Adipose tissue (tissue), 3 donors: Measurements from ENCODE around the gene OAF. TPM values are rescaled to one million over a fixed set of nuclear protein-coding genes. Genes with fewer than 3 reads are reported as not detected.
A peak's percentile ranks its signal among the peaks of the same experiment; 100 is the strongest.

Experiments used
- H3K27ac ChIP-seq: one replicate; pipeline ENCODE4 v1.5.1; 2013; ENCODE audit warnings: low read depth, low read length
- WGBS, 3 donors: extraction: QIAGEN DNeasy Blood & Tissue Kit; methylation state at CpG; one replicate each; pipeline ENCODE4 v1.1.7; 2013; 5-methylcytosine and 5-hydroxymethylcytosine counted together
- polyA plus RNA-seq, 3 donors: library from polyadenylated mRNA; stranded (reverse); fragments of 200-250 nt; gene quantifications; one replicate each; pipeline ENCODE4 v1.2.3, GENCODE V29; 2013
- donor health status: healthy with polysubstance abuse.
- donor health status: Bipolar disorder and iron deficiency.
- donor health status: healthy.

Gene OAF
- polyA plus RNA-seq, 3 donors = 37.0 to 110 (median 49.4) TPM

GRCh38 chr11:120216426-120217102, 5.7 kb downstream of the OAF start:
- 78 to 82% (median 82%) methylated on average over 8 of the region's 8 CpGs for WGBS, 3 donors
- no peak overlapping the region for H3K27ac ChIP-seq

GRCh38 chr11:120217526-120217925, 6.7 kb downstream of the OAF start:
- H3K27ac ChIP-seq = no peak overlapping the region
- 79 to 90% (median 84%) methylated on average over 12 of the region's 12 CpGs for WGBS, 3 donors

GRCh38 chr11:120217941-120218694, 7.3 kb downstream of the OAF start:
- WGBS, 3 donors = 51 to 72% (median 54%) methylated on average over 11 to 12 of the region's 12 CpGs
- H3K27ac ChIP-seq = no peak overlapping the region

- H3K27ac ChIP-seq = no peak overlapping the region
Observed at GRCh38 chr11:120218695-120219033, 7.8 kb downstream of the OAF start.

GRCh38 chr11:120219232-120219937, 8.6 kb downstream of the OAF start:
- no peak overlapping the region for H3K27ac ChIP-seq
- WGBS, 3 donors = 55 to 70% (median 68%) methylated on average over 13 of the region's 13 CpGs

More at GRCh38 chr11:120218695-120219033, 7.8 kb downstream of the OAF start:
- 59 to 69% (median 68%) methylated on average over 10 of the region's 10 CpGs for WGBS, 3 donors

GRCh38 chr11:120219938-120220746, 9.3 kb downstream of the OAF start:
- no peak overlapping the region for H3K27ac ChIP-seq
- WGBS, 3 donors = 50 to 68% (median 68%) methylated on average over 7 to 9 of the region's 9 CpGs

GRCh38 chr11:120220747-120221037, 9.9 kb downstream of the OAF start:
- H3K27ac ChIP-seq = no peak overlapping the region
- WGBS, 3 donors = 35 to 91% (median 90%) methylated on average over 4 of the region's 4 CpGs

GRCh38 chr11:120221115-120221752, 10.4 kb downstream of the OAF start:
- H3K27ac ChIP-seq = no peak overlapping the region
- WGBS, 3 donors = 62 to 82% (median 65%) methylated on average over 1 of the region's 1 CpG

GRCh38 chr11:120222916-120223315, 12.1 kb downstream of the OAF start:
- no peak overlapping the region for H3K27ac ChIP-seq
- 78 to 87% (median 82%) methylated on average over 8 of the region's 8 CpGs for WGBS, 3 donors

GRCh38 chr11:120223793-120224192, 13.0 kb downstream of the OAF start:
- H3K27ac ChIP-seq = no peak overlapping the region
- 10 to 21% (median 14%) methylated on average over 1 of the region's 1 CpG for WGBS, 3 donors

GRCh38 chr11:120224361-120224760, 13.5 kb downstream of the OAF start:
- WGBS, 3 donors = 45 to 81% (median 48%) methylated on average over 6 of the region's 6 CpGs
- H3K27ac ChIP-seq = no peak overlapping the region

- H3K27ac ChIP-seq = peak overlapping the region; percentile 31
- WGBS, 3 donors = 27 to 69% (median 28%) methylated on average over 20 to 22 of the region's 22 CpGs
Observed at GRCh38 chr11:120224972-120225909, 14.4 kb downstream of the OAF start.

GRCh38 chr11:120226242-120226641, 15.4 kb downstream of the OAF start:
- H3K27ac ChIP-seq = no peak overlapping the region
- WGBS, 3 donors = 74 to 90% (median 76%) methylated on average over 5 of the region's 5 CpGs

GRCh38 chr11:120226714-120227113, 15.9 kb downstream of the OAF start:
- WGBS, 3 donors = 81 to 82% (median 82%) methylated on average over 13 of the region's 13 CpGs
- no peak overlapping the region for H3K27ac ChIP-seq

GRCh38 chr11:120227228-120227852, 16.5 kb downstream of the OAF start:
- H3K27ac ChIP-seq = no peak overlapping the region
- WGBS, 3 donors = 90 to 94% (median 92%) methylated on average over 5 of the region's 5 CpGs

- WGBS, 3 donors = 80 to 90% (median 83%) methylated on average over 15 to 16 of the region's 16 CpGs
- no peak overlapping the region for H3K27ac ChIP-seq
Observed at GRCh38 chr11:120228794-120229384, 18.1 kb downstream of the OAF start.
